ENCODE results near the gene PRG3. TPM values are rescaled to one million over a fixed set of nuclear protein-coding genes. Genes with fewer than 3 reads are reported as not detected.

The PRG3 gene
- total RNA-seq, 1 experiment from 2014 or later, result not detected

- Histone ChIP-seq H4K20me1 (ENCODE audit: insufficient read depth) (no peaks in the 10 kb centered on the region), H3K36me3 (ENCODE audit: control insufficient read depth in 1 of 2, insufficient read depth in 2 of 2, low read length in 2 of 2) (no peaks in the 10 kb centered on the region), H3K4me1 (ENCODE audit: control insufficient read depth in 1 of 2, insufficient read depth in 2 of 2, low read length in 2 of 2) (no peaks in the 10 kb centered on the region), H3K27ac (ENCODE audit: low read depth, low read length) (no peak overlapping the region), H3K9me3 (ENCODE audit: control insufficient read depth in 1 of 2, insufficient read depth in 1 of 2, low read depth in 1 of 2, low read length in 2 of 2) (no peaks in the 10 kb centered on the region), H3K9me2 (ENCODE audit: insufficient read depth) (no peaks in the 10 kb centered on the region), H3K9ac (ENCODE audit: low read length) (no peak overlapping the region), H3K27me3 (ENCODE audit: insufficient read depth, low read length) (0 out of 2 replicates have a peak, but pooled peaks cover 5% of the 10 kb centered on the region), H2AFZ (ENCODE audit: low read depth, low read length, poor library complexity, severe bottlenecking) (no peak overlapping the region), H3K4me2 (ENCODE audit: low read length) (no peak overlapping the region), H3K79me2 (ENCODE audit: insufficient read depth, low read length) (no peaks in the 10 kb centered on the region), H3K4me3 (replicated peaks in 1 of 2; ENCODE audit: low read depth in 1 of 2, low read length in 2 of 2) (no peak overlapping the region)
- ATAC-seq (no peak), DNase-seq (ENCODE audit: low read depth, low spot score) (no peak)
- intact Hi-C loops (cut with micrococcal nuclease), result no loop called here
- POLR2A ChIA-PET, result no interaction called here
- no TSS peak for BruUV-seq (replicated peaks)
- CTCF ChIA-PET, result no interaction called here
- no peak for TF ChIP-seq POLR2A (IDR thresholded peaks at IDR 0.05; ENCODE audit: borderline replicate concordance, extremely low read depth, insufficient read depth, insufficient read length)
- no peak for TF ChIP-seq TCF7L2 (IDR thresholded peaks at IDR 0.05; ENCODE audit: borderline replicate concordance, extremely low read depth, insufficient read depth, insufficient read length)
- no peak for TF ChIP-seq ZNF274 (IDR thresholded peaks at IDR 0.05; ENCODE audit: low read depth, low read length)
- no peak for TF ChIP-seq POLR2AphosphoS5 (IDR thresholded peaks at IDR 0.05; ENCODE audit: low read depth, low read length)
- no peak for TF ChIP-seq ELF1 (IDR thresholded peaks at IDR 0.05; ENCODE audit: borderline replicate concordance, low read depth)
- TF ChIP-seq CBX3 (IDR thresholded peaks at IDR 0.05; ENCODE audit: low read depth), result no peak
- no peak for TF ChIP-seq FOSL1 (IDR thresholded peaks at IDR 0.05; ENCODE audit: low read depth)
- RAD21 ChIA-PET (ENCODE audit: low non-redundant PET in 1 of 2, low total read pairs in 2 of 2, uncharacterized antibody in 2 of 2, unreplicated experiment in 2 of 2), result no interaction called here
Measured at GRCh38 chr11:57358543-57358961, 22.4 kb downstream of the PRG3 start.

- ChIA-PET POLR2A (no interaction called here), RAD21 (ENCODE audit: low non-redundant PET in 1 of 2, low total read pairs in 2 of 2, uncharacterized antibody in 2 of 2, unreplicated experiment in 2 of 2) (no interaction called here), CTCF (no interaction called here)
- Histone ChIP-seq H3K4me3 (replicated peaks in 1 of 2; ENCODE audit: low read depth in 1 of 2, low read length in 2 of 2) (no peak overlapping the region), H2AFZ (ENCODE audit: low read depth, low read length, poor library complexity, severe bottlenecking) (no peak overlapping the region), H3K9ac (ENCODE audit: low read length) (no peak overlapping the region), H3K9me2 (ENCODE audit: insufficient read depth) (no peaks in the 10 kb centered on the region), H4K20me1 (ENCODE audit: insufficient read depth) (no peaks in the 10 kb centered on the region), H3K36me3 (ENCODE audit: control insufficient read depth in 1 of 2, insufficient read depth in 2 of 2, low read length in 2 of 2) (no peaks in the 10 kb centered on the region), H3K4me1 (ENCODE audit: control insufficient read depth in 1 of 2, insufficient read depth in 2 of 2, low read length in 2 of 2) (no peaks in the 10 kb centered on the region), H3K27me3 (ENCODE audit: insufficient read depth, low read length) (0 out of 2 replicates have a peak, but pooled peaks cover under 1% of the 10 kb centered on the region), H3K27ac (ENCODE audit: low read depth, low read length) (no peak overlapping the region), H3K4me2 (ENCODE audit: low read length) (no peak overlapping the region), H3K9me3 (ENCODE audit: control insufficient read depth in 1 of 2, insufficient read depth in 1 of 2, low read depth in 1 of 2, low read length in 2 of 2) (no peaks in the 10 kb centered on the region), H3K79me2 (ENCODE audit: insufficient read depth, low read length) (no peaks in the 10 kb centered on the region)
- BruUV-seq (replicated peaks), result no TSS peak
- ATAC-seq, result no peak
- intact Hi-C loops (cut with micrococcal nuclease), result no loop called here
- no peak for DNase-seq (ENCODE audit: low read depth, low spot score)
- TF ChIP-seq SIN3A (IDR thresholded peaks at IDR 0.05; ENCODE audit: low read depth) (no peak), TCF7L2 (IDR thresholded peaks at IDR 0.05; ENCODE audit: borderline replicate concordance, extremely low read depth, insufficient read depth, insufficient read length) (no peak), CEBPB (IDR thresholded peaks at IDR 0.05; ENCODE audit: low read depth) (no peak), EGR1 (IDR thresholded peaks at IDR 0.05; ENCODE audit: low read depth) (no peak), FOSL1 (IDR thresholded peaks at IDR 0.05; ENCODE audit: low read depth) (no peak), ATF3 (IDR thresholded peaks at IDR 0.05) (no peak), ZBTB33 (IDR thresholded peaks at IDR 0.05; ENCODE audit: extremely low read depth, insufficient replicate concordance, low read length) (no peak), JUND (IDR thresholded peaks at IDR 0.05) (no peak), CBX3 (IDR thresholded peaks at IDR 0.05; ENCODE audit: low read depth) (no peak), REST (IDR thresholded peaks at IDR 0.05; ENCODE audit: low read depth) (no peak), RAD21 (IDR thresholded peaks at IDR 0.05; ENCODE audit: low read depth) (no peak), POLR2AphosphoS5 (IDR thresholded peaks at IDR 0.05; ENCODE audit: low read depth, low read length) (no peak), MAX (IDR thresholded peaks at IDR 0.05) (no peak)
Measured at GRCh38 chr11:57357856-57358255, 23.1 kb downstream of the PRG3 start.
